Measurements from ENCODE around the gene HELZ2.

GRCh38 chr20:63566395-63567135, 7.5 kb downstream of the HELZ2 start:
- TF ChIP-seq CTCF (IDR thresholded peaks at IDR 0.05; ENCODE audit: insufficient read depth, low read length) = no peak
- no peak for TF ChIP-seq POLR2AphosphoS5 (IDR thresholded peaks at IDR 0.05; ENCODE audit: low read depth)
- TF ChIP-seq SPI1 (IDR thresholded peaks at IDR 0.05; ENCODE audit: borderline replicate concordance, low read depth) = no peak
- TF ChIP-seq REST (IDR thresholded peaks at IDR 0.05; ENCODE audit: insufficient replicate concordance, low read depth) = no peak
- no peak for TF ChIP-seq GABPA (IDR thresholded peaks at IDR 0.05; ENCODE audit: low read depth)
